ENCODE measurements around the gene PPP2R2B.

- no peak for TF ChIP-seq CTCF (conservative IDR thresholded peaks at IDR 0.05 in 1 of 2, IDR thresholded peaks at IDR 0.05 in 1 of 2; ENCODE audit: low read depth in 1 of 2, low read length in 2 of 2)
- no peak for TF ChIP-seq EZH2 (IDR thresholded peaks at IDR 0.05; ENCODE audit: low read length, missing control alignments)
Measured at GRCh38 chr5:146924132-146924531, 45.6 kb upstream of the PPP2R2B start.

Measured in fibroblast of lung (primary cell).